K562 (cell line): Measurements from ENCODE around the gene COX7A1. TPM values are rescaled to one million over a fixed set of nuclear protein-coding genes. Genes with fewer than 3 reads are reported as not detected.

Experiments
- ERF ChIP-seq: fragments of 450-650 bp; formaldehyde crosslinking; IDR thresholded peaks from 2 replicates; pipeline ENCODE4 v1.4.0; 2020; ENCODE audit warnings: mild to moderate bottlenecking, mixed read lengths
- UBTF ChIP-seq, 2 experiments: IDR thresholded peaks; 2 replicates each; pipeline ENCODE4 v1.6.1; 2012; ENCODE audit warnings: improper control_type of control experiment in 2 of 2, low read depth in 2 of 2, low read length in 2 of 2, borderline replicate concordance in 1 of 2
- polyA plus RNA-seq, 8 experiments: library from polyadenylated mRNA; depleted of rRNA in 4 of 8; stranded (reverse) in 5 of 8; unstranded in 3 of 8; fragments of >200 nt; fragmentation: Nextera tagmentation in 2 of 8; fragmentation: Illumina TruSeq in 1 of 8; extraction: Ambion mirVana in 2 of 8; extraction: Trizol in 1 of 8; gene quantifications; 2 replicates each; pipeline versions ENCODE4 v1.2.1 to v1.2.3, GENCODE V29; 2011 to 2014; ENCODE audit warnings: inconsistent platforms in 1 of 8, missing spikeins in 1 of 8
- total RNA-seq, 7 experiments: library from RNA; depleted of rRNA in 6 of 7; stranded (reverse); fragments of >200 nt in 6 of 7; fragmentation: Illumina TruSeq in 2 of 7; extraction: Trizol in 2 of 7; gene quantifications; 2 replicates each; pipeline versions ENCODE4 v1.2.1 to v1.2.3, GENCODE V29; 2011 to 2021; ENCODE audit warnings: low replicate concordance in 1 of 7
- TF ChIP-seq, protein P1 (sequence below), 2 experiments: fragments of 450-650 bp; formaldehyde crosslinking in 1 of 2; IDR thresholded peaks; 2 replicates each; pipeline versions ENCODE4 v1.4.0 to v1.6.1; 2014 to 2020; ENCODE audit warnings: mild to moderate bottlenecking in 2 of 2, borderline replicate concordance in 1 of 2, low read depth in 1 of 2

Gene COX7A1
- total and polyA plus RNA-seq, 9 of the 15 experiments (the other 6 are each of a cell fraction or from before 2014, with no cell fraction given), result 0.08 TPM; not detected in 8

GRCh38 chr19:36142046-36142445 is 10.2 kb downstream of the COX7A1 start (continued):
- TF ChIP-seq, protein P1, sequence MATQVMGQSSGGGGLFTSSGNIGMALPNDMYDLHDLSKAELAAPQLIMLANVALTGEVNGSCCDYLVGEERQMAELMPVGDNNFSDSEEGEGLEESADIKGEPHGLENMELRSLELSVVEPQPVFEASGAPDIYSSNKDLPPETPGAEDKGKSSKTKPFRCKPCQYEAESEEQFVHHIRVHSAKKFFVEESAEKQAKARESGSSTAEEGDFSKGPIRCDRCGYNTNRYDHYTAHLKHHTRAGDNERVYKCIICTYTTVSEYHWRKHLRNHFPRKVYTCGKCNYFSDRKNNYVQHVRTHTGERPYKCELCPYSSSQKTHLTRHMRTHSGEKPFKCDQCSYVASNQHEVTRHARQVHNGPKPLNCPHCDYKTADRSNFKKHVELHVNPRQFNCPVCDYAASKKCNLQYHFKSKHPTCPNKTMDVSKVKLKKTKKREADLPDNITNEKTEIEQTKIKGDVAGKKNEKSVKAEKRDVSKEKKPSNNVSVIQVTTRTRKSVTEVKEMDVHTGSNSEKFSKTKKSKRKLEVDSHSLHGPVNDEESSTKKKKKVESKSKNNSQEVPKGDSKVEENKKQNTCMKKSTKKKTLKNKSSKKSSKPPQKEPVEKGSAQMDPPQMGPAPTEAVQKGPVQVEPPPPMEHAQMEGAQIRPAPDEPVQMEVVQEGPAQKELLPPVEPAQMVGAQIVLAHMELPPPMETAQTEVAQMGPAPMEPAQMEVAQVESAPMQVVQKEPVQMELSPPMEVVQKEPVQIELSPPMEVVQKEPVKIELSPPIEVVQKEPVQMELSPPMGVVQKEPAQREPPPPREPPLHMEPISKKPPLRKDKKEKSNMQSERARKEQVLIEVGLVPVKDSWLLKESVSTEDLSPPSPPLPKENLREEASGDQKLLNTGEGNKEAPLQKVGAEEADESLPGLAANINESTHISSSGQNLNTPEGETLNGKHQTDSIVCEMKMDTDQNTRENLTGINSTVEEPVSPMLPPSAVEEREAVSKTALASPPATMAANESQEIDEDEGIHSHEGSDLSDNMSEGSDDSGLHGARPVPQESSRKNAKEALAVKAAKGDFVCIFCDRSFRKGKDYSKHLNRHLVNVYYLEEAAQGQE (IDR thresholded peaks at IDR 0.05; ENCODE audit: borderline replicate concordance), result no peak
- TF ChIP-seq, protein P1 (CRISPR knock-in tag; IDR thresholded peaks at IDR 0.05; ENCODE audit: low read depth), result no peak
- no peak for TF ChIP-seq UBTF (IDR thresholded peaks at IDR 0.05; ENCODE audit: borderline replicate concordance in 1 of 2, low read depth in 2 of 2, low read length in 2 of 2)
- no peak for TF ChIP-seq ERF (CRISPR knock-in tag)
